Metanephros (tissue), 1 donor: ENCODE measurements around the gene DDT. TPM values are rescaled to one million over a fixed set of nuclear protein-coding genes. Genes with fewer than 3 reads are reported as not detected.

ENCODE experiments used
- total RNA-seq: library from RNA; depleted of rRNA; stranded (reverse); fragments of >200 nt; gene quantifications from one replicate; pipeline ENCODE4 v1.2.3, GENCODE V29; 2014

DDT gene
- 293 TPM for total RNA-seq

DNA sequence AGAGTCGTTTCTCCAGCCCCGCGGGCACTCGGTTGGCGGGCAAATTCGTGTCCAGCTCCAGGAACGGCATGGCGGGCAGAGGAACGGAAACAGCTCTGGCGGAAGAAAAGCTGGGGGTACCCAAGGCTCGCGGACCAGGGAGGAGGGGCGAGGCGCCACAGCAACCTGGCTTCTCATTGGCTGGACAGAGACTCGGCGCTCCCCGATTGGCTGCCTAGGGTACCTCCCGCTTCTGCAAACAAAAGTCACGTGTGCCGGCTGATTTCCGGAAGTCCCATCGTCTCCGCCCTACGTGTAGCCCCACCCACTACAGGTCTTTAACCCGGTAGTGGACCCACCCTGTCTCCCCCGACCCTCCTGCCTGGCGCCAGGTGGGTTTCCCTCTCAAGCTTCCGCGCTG, at the start of gene DDT:
TSS of gene DDT (minus strand) at position 97 of the 400 bp plus-strand sequence. CDS start at position 70, 27 bp downstream.

DNA sequence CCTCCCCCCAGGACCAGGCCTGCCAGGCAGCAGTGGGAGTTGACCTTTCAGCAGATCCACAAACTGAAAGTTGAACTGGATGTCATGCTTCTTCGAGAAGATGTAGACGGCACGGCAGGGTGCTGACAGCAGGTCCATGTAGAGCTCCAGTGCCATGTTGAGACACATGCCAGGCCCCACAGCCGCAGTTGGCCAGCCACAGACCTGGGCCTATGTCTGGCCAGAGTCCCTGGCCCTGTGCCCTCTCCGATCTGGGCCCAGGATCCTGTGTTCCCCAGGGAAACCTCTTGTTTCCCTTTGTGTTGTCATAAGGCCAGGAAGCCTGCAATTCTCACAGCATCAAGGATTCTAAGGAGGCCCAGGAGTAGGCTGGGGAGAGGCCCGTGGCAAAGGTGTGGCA, 31.0 kb upstream of the DDT start, which contains the start of gene GSTT4:
TSS of gene GSTT4 (minus strand) at position 253 of the 400 bp plus-strand sequence. CDS start at position 156, 97 bp downstream.

DNA sequence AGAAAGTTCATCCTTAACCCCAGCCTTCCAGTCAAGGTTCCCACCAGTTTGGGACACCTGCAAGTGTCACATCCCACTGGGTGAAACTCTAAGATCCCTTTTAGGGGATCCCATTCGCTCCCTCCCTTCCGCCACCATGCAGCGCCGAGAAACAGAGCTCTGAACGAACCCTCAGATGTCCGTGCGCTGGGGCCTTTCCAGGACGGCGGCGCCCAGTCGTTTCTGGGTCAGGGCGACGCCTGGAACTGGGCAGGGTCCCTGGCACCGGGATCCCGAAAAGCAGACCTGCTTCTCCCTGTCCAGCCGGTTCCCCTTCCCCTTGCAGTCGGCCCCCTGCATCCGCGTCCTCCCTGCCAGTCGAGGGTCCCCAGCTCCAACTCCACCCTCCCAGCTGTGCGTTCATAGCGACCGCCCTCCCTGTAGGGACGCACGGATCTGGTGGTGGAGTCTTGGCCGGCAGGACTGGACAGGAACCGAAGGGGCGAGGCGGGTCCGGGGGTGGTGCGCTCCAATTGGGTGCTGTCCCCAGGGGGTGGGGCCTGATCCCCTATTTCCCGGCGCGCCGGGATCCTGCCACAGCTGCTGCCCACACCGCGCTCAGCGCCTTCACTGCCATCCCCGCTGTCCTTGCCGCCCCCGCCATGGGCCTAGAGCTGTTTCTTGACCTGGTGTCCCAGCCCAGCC, 5.5 kb upstream of the DDT start, which contains the start of gene GSTT2:
TSS of gene GSTT2 (plus strand) at position 578 of the 684 bp plus-strand sequence.

DNA sequence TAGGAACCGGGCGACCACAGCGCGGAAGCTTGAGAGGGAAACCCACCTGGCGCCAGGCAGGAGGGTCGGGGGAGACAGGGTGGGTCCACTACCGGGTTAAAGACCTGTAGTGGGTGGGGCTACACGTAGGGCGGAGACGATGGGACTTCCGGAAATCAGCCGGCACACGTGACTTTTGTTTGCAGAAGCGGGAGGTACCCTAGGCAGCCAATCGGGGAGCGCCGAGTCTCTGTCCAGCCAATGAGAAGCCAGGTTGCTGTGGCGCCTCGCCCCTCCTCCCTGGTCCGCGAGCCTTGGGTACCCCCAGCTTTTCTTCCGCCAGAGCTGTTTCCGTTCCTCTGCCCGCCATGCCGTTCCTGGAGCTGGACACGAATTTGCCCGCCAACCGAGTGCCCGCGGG, 7.7 kb downstream of the DDT start, which contains the start of gene DDTL:
TSS of gene DDTL (plus strand) at position 321 of the 400 bp plus-strand sequence. CDS start at position 348, 27 bp downstream.

DNA sequence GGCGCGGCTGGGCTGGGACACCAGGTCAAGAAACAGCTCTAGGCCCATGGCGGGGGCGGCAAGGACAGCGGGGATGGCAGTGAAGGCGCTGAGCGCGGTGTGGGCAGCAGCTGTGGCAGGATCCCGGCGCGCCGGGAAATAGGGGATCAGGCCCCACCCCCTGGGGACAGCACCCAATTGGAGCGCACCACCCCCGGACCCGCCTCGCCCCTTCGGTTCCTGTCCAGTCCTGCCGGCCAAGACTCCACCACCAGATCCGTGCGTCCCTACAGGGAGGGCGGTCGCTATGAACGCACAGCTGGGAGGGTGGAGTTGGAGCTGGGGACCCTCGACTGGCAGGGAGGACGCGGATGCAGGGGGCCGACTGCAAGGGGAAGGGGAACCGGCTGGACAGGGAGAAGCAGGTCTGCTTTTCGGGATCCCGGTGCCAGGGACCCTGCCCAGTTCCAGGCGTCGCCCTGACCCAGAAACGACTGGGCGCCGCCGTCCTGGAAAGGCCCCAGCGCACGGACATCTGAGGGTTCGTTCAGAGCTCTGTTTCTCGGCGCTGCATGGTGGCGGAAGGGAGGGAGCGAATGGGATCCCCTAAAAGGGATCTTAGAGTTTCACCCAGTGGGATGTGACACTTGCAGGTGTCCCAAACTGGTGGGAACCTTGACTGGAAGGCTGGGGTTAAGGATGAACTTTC, 13.0 kb downstream of the DDT start, which contains the start of gene GSTT2B:
TSS of gene GSTT2B (minus strand) at position 112 of the 688 bp plus-strand sequence. CDS start at position 48, 64 bp downstream.

Other genes starting within 250 kb of the DDT start
- gene ZNF70, start 223.3 kb downstream of the DDT start, total RNA-seq: 9.0 TPM
- gene VPREB3, start 220.0 kb downstream of the DDT start, total RNA-seq: 0.99 TPM
- gene C22orf15, start 211.5 kb downstream of the DDT start, total RNA-seq: 1.1 TPM
- gene CHCHD10, start 206.5 kb downstream of the DDT start, total RNA-seq: 78.8 TPM
- gene MMP11, start 201.6 kb downstream of the DDT start, total RNA-seq: 36.6 TPM
- gene SMARCB1, start 187.5 kb downstream of the DDT start, total RNA-seq: 62.9 TPM
- gene DERL3, start 135.4 kb downstream of the DDT start, total RNA-seq: 2.9 TPM
- 41.9 TPM for gene SLC2A11, start 116.6 kb downstream of the DDT start, total RNA-seq
- gene MIF, start 80.1 kb downstream of the DDT start, total RNA-seq: 356 TPM
- gene GSTT2B, start 13.2 kb downstream of the DDT start, total RNA-seq: 1.5 TPM
- 2.5 TPM for gene DDTL, start 7.6 kb downstream of the DDT start, total RNA-seq
- not detected for gene GSTT2, start 5.7 kb upstream of the DDT start, total RNA-seq
- not detected for gene GSTT4, start 31.0 kb upstream of the DDT start, total RNA-seq
- 64.6 TPM for gene CABIN1, start 36.9 kb upstream of the DDT start, total RNA-seq
- gene SUSD2, start 207.0 kb upstream of the DDT start, total RNA-seq: 5.3 TPM